NCI-H1694 treated with DMSO at 0.1 percent for 48 hours (cell line): ENCODE results near the gene DNAJC17.

Experiments
- DNase-seq: peaks from one replicate; lab custom pipeline; 2025; lab: John Stamatoyannopoulos, UW

The DNAJC17 gene

GRCh38 chr15:40739854-40740253 is 67.4 kb downstream of the DNAJC17 start:
- DNase-seq: no peak

DNA sequence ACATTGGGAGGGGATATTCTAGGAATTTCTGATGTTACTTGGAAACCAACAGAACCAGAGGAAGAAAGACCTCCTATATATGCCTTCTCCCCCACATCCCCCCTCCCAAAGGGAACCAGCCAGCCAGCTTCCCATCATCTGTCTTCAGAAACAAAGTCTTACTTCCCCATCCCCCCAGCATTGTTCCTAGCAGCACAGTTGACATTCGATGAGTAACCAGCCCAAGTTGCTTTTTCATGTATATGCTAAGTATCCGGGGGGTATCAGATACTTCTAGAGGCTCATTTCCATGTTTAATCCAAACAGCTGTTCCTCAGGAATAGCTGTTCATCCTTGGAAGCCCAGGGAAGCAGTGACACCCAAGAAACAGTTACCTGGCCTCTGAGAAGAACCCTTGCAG is 68.2 kb downstream of the DNAJC17 start:
- no peak for DNase-seq

DNA sequence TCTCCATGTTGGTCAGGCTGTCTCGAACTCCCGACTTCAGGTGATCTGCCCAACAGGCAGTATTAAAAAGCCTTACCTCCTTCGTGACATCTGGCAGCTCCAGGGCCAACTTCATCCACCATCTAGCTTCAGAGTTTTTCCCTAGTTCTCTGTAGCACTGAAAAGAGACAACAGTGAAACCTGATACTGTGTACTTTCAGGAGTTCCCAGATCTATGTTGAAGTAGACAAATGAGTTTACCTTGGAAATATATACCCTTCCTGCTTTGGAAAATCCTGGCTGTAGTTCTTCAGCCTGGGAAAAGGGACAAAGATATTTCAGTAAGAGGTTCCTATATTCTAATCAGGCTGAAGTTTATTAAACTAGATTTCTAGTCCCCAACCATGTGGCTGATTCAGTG is 70.2 kb downstream of the DNAJC17 start:
- no peak for DNase-seq

- no peak for DNase-seq
Observed at GRCh38 chr15:40736575-40736974, 70.7 kb downstream of the DNAJC17 start.

GRCh38 chr15:40731034-40731433 is 76.2 kb downstream of the DNAJC17 start:
- no peak for DNase-seq

DNA sequence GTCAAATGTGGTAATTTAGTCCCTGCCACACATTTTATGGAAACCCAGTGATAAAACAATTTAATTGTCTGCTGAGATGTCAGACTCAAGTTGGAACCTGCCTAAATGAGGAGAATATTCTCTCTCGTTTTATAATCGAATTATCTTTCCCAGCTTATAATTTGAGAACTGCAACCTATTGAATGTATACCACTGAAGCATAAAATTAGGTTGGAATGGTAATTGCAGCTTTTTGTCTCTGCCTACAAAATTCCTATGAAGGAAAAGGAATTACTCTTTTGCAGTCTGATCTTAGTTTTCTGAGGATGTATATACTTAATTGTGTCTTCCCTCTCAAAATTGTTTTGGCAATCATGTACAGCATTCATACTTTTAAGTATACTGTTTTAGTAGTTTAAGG is 83.4 kb downstream of the DNAJC17 start:
- DNase-seq: no peak

GRCh38 chr15:40722934-40723333 is 84.3 kb downstream of the DNAJC17 start:
- DNase-seq: no peak

DNA sequence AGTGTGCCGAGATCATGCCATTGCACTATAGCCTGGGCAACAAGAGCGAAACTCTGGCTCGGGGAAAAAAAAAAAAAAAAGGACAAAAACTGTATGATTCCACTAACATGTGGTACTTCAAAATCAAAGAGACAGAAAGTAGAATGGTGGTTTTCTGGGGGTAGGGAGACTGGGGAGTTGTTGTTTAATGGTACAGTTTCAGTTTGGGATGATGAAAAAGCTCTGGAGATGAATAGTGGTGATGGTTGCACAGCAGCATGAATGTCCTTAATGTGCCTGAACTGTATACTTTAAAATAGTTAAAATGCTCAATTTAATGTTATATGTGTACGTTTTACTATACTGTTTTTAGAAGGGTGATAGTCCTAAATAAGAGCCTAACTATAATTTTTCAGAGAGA is 84.9 kb downstream of the DNAJC17 start:
- no peak for DNase-seq

- no peak for DNase-seq
Observed at GRCh38 chr15:40721701-40722100, 85.6 kb downstream of the DNAJC17 start.

DNA sequence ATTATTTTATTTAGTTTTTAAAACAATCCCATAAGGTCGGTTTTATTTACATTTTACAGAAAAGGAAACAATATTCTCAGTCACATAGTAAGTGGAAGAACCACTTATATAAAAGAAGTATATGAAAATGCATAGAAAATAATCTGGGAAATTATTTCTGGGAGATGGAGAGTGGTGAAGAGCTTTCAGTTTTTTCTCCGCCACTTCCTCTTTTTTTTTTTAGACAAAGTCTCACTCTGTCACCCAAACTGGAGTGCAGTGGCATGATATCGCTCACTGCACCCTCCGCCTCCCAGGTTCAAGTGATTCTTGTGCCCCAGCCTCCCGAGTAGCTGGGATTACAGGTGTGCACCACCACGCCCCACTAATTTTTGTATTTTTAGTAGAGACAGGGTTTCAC is 91.1 kb downstream of the DNAJC17 start:
- no peak for DNase-seq
